22Rv1 (cell line): ENCODE results near the gene ADH5.

Source experiments
- CTCF ChIP-seq: fragments of 450-650 bp; IDR thresholded peaks from 2 replicates; pipeline ENCODE4 v1.5.1; 2017; ENCODE audit warnings: mild to moderate bottlenecking
- ZFX ChIP-seq: fragments of 450-650 bp; IDR thresholded peaks from 2 replicates; pipeline ENCODE4 v1.6.1; 2017; ENCODE audit warnings: antibody characterized with exemption, borderline replicate concordance

DNA sequence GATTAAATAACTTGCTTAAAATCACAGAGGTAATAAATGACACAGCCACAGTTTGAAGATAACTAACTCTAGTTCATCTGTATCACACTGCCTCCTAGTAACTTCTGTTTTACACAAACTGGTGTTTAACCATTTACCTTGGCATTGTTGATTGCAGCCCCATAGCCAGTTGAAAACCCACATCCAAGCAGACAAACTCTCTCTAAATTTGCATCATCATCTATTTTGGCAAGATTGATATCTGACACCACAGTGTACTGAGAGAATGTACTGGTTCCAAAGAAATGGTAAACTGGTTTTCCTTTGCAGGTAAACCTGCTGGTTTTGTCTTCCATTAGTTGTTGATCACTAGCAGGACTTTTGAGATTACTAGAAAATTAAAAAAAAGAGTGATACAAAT lies 47.7 kb upstream of the ADH5 start:
- no peak for TF ChIP-seq CTCF
- no peak for TF ChIP-seq ZFX
